H1 (cell line): Measurements from ENCODE around the gene MARVELD2. TPM values are rescaled to one million over a fixed set of nuclear protein-coding genes. Genes with fewer than 3 reads are reported as not detected.
A peak's percentile ranks its signal among the peaks of the same experiment; 100 is the strongest.

Experiments
- ASH2L ChIP-seq: fragments of 200-600, 300-600 bp; sonication (generic); IDR thresholded peaks from one replicate; pipeline ENCODE4 v1.7.1; 2017; ENCODE audit warnings: low read length
- BRCA1 ChIP-seq: IDR thresholded peaks from 2 replicates; pipeline ENCODE4 v1.6.1; 2012; ENCODE audit warnings: low read depth, low read length, improper control_type of control experiment
- CHD2 ChIP-seq: IDR thresholded peaks from 2 replicates; pipeline ENCODE4 v1.6.1; 2012; ENCODE audit warnings: low read length, improper control_type of control experiment
- CTBP2 ChIP-seq: IDR thresholded peaks from 2 replicates; pipeline ENCODE4 v1.7.0; 2011; ENCODE audit warnings: borderline replicate concordance, mild to moderate bottlenecking, moderate library complexity, mixed read lengths, low read length; ENCODE audit not compliant: insufficient read depth, insufficient read length
- EP300 ChIP-seq, 2 experiments: IDR thresholded peaks; 1 replicate in 1 of 2; 2 replicates in 1 of 2; pipeline ENCODE4 v1.6.1; 2011 to 2012; ENCODE audit warnings: low read depth in 2 of 2, low read length in 2 of 2, mild to moderate bottlenecking in 2 of 2, borderline replicate concordance in 1 of 2, inconsistent platforms in 1 of 2, moderate library complexity in 1 of 2
- GABPA ChIP-seq: IDR thresholded peaks from 2 replicates; pipeline ENCODE4 v1.6.1; 2011; ENCODE audit warnings: mild to moderate bottlenecking, low read length, moderate library complexity, borderline replicate concordance; ENCODE audit not compliant: insufficient read depth
- HDAC2 ChIP-seq, 2 experiments: fragments of 300-600 bp in 1 of 2; sonication (generic) in 1 of 2; IDR thresholded peaks; 2 replicates each; pipeline ENCODE4 v1.6.1; 2011 to 2012; ENCODE audit warnings: low read depth in 2 of 2, low read length in 2 of 2, mild to moderate bottlenecking in 2 of 2, moderate library complexity in 2 of 2, borderline replicate concordance in 1 of 2, inconsistent platforms in 1 of 2
- KDM1A ChIP-seq: fragments of 200-600, 300-600 bp; sonication (generic); IDR thresholded peaks from 2 replicates; pipeline ENCODE4 v1.7.1; 2016; ENCODE audit warnings: mild to moderate bottlenecking, low read length, borderline replicate concordance
- NANOG ChIP-seq: IDR thresholded peaks from 2 replicates; pipeline ENCODE4 v1.6.1; 2011; ENCODE audit warnings: low read length, low read depth, mild to moderate bottlenecking, inconsistent platforms; ENCODE audit not compliant: insufficient read depth, poor library complexity, severe bottlenecking
- NRF1 ChIP-seq: IDR thresholded peaks from 2 replicates; pipeline ENCODE4 v1.6.1; 2011; ENCODE audit warnings: mild to moderate bottlenecking, low read depth, low read length, improper control_type of control experiment
- POLR2A ChIP-seq, 2 experiments: IDR thresholded peaks; 1 replicate in 1 of 2; 2 replicates in 1 of 2; pipeline ENCODE4 v1.6.1; 2011; ENCODE audit warnings: low read depth in 2 of 2, low read length in 2 of 2, mild to moderate bottlenecking in 2 of 2; ENCODE audit errors: control extremely low read depth in 1 of 2
- RBBP5 ChIP-seq: IDR thresholded peaks from 2 replicates; pipeline ENCODE4 v1.7.1; 2012; ENCODE audit warnings: low read depth, mild to moderate bottlenecking, inconsistent platforms, low read length, moderate library complexity, borderline replicate concordance
- SP4 ChIP-seq: IDR thresholded peaks from 2 replicates; pipeline ENCODE4 v1.6.1; 2012; ENCODE audit warnings: low read length, inconsistent platforms
- SRF ChIP-seq: IDR thresholded peaks from 2 replicates; pipeline ENCODE4 v1.6.1; 2011; ENCODE audit warnings: mild to moderate bottlenecking, low read depth, low read length, moderate library complexity
- TBP ChIP-seq: IDR thresholded peaks from 2 replicates; pipeline ENCODE4 v1.6.1; 2011; ENCODE audit warnings: low read depth, low read length, improper control_type of control experiment
- YY1 ChIP-seq: IDR thresholded peaks from 2 replicates; pipeline ENCODE4 v1.6.1; 2011; ENCODE audit warnings: low read depth, mild to moderate bottlenecking, low read length
- ZNF274 ChIP-seq: IDR thresholded peaks from 2 replicates; pipeline ENCODE4 v1.7.0; 2012; ENCODE audit warnings: low read length, borderline replicate concordance; ENCODE audit errors: extremely low read depth
- polyA plus RNA-seq, 7 experiments: library from polyadenylated mRNA; depleted of rRNA in 3 of 7; stranded (reverse) in 5 of 7; unstranded in 2 of 7; fragments of >200 nt in 5 of 7; fragments of 200-250 nt in 2 of 7; gene quantifications; 1 replicate in 5 of 7; 2 replicates in 1 of 7; 4 replicates in 1 of 7; pipeline versions ENCODE4 v1.2.1 to v1.2.3, GENCODE V29; 2011 to 2013; ENCODE audit warnings: missing spikeins in 2 of 7, mixed read lengths in 2 of 7
- total RNA-seq: library from RNA; stranded (reverse); fragmentation: NEBNext Ultra II Directional; extraction: Animal tissue kit (Norgen Biotek cat#: 25700); gene quantifications from 2 replicates; pipeline ENCODE4 v1.2.1, GENCODE V29; 2021

The MARVELD2 gene
- total and polyA plus RNA-seq, 2 of the 8 experiments (the other 6 are each of a cell fraction or from before 2014, with no cell fraction given): 18.7 to 31.0 TPM

DNA sequence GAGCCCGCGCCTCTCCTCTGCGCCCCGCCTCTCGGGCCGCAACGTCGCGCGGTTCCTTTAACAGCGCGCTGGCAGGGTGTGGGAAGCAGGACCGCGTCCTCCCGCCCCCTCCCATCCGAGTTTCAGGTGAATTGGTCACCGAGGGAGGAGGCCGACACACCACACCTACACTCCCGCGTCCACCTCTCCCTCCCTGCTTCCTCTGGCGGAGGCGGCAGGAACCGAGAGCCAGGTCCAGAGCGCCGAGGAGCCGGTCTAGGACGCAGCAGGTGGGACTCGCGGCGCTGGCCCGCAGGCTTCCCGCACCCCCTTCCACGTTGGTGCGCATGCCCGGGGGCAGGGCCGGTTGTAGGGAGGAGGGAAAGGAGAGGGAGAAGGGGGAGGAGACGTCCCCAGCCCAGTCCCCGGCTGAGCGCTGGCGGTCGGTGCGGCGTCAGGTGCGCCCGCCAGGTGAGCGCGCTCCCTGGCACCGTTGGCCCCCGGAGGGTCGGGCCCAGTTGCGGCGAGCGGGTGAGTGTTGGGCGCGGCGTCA is 77.5 kb downstream of the MARVELD2 start, which contains the start of gene OCLN (continued):
- TF ChIP-seq HDAC2 (IDR thresholded peaks at IDR 0.05; ENCODE audit: borderline replicate concordance in 1 of 2, low read depth in 2 of 2, low read length in 2 of 2) (peak in 1 of 2 experiments; percentile 45; a peak in 1 of 4 replicates), ZNF274 (no peak), ASH2L (peak; percentile 71), POLR2A (IDR thresholded peaks at IDR 0.05; ENCODE audit: control extremely low read depth in 1 of 2, low read depth in 2 of 2, low read length in 2 of 2) (peak; percentile 54 to 91), CHD2 (peak; percentile 42; the same call in 1 of the 2 replicates), KDM1A (peak; percentile 71; the same call in 1 of the 2 replicates), EP300 (IDR thresholded peaks at IDR 0.05; ENCODE audit: borderline replicate concordance in 1 of 2, low read depth in 2 of 2, low read length in 2 of 2) (0 out of 3 replicates have a peak, but pooled peaks of 1 of the 2 experiments have one; percentile 6), GABPA (no peak), TBP (peak; percentile 52), RBBP5 (peak; percentile 79; the same call in 1 of the 2 replicates), NANOG (no peak), CTBP2 (peak; percentile 56), YY1 (no peak; the same call in 1 of the 2 replicates), NRF1 (peak; percentile 84), SP4 (no peak), BRCA1 (no peak), SRF (no peak)
